Neuronal stem cell (in vitro differentiated cells): ENCODE data around the gene C2orf92.
"Not testable (repeated sequence)": the region's sequence is repeated elsewhere in the genome, so short reads cannot be mapped to it uniquely, and the experiment has no call there.

ENCODE experiments used
- DNase-seq: peaks from one replicate; pipeline ENCODE4 v3.0.0-alpha.2; 2013; ENCODE audit warnings: low spot score
- H2AFZ ChIP-seq: one replicate; pipeline ENCODE4 v1.6.1; 2013; ENCODE audit warnings: mild to moderate bottlenecking, low read length, inconsistent platforms
- H2AK5ac ChIP-seq: 2 replicates; pipeline ENCODE4 v1.6.1; 2013; ENCODE audit warnings: low read depth, mild to moderate bottlenecking, inconsistent platforms, low read length, moderate library complexity, mixed read lengths
- H2BK120ac ChIP-seq: 2 replicates; pipeline ENCODE4 v1.6.1; 2013; ENCODE audit warnings: low read depth, mild to moderate bottlenecking, inconsistent platforms, low read length, moderate library complexity, mixed read lengths
- H2BK12ac ChIP-seq: one replicate; pipeline ENCODE4 v1.6.1; 2013; ENCODE audit warnings: low read length, inconsistent platforms
- H2BK15ac ChIP-seq: 2 replicates; pipeline ENCODE4 v1.6.1; 2013; ENCODE audit warnings: mild to moderate bottlenecking, low read length, inconsistent platforms, mixed read lengths
- H2BK5ac ChIP-seq: one replicate; pipeline ENCODE4 v1.6.1; 2013; ENCODE audit warnings: inconsistent platforms, mild to moderate bottlenecking, low read length, moderate library complexity
- H3K14ac ChIP-seq: one replicate; pipeline ENCODE4 v1.6.1; 2013; ENCODE audit warnings: low read length, inconsistent platforms
- H3K18ac ChIP-seq: 2 replicates; pipeline ENCODE4 v1.6.1; 2013; ENCODE audit warnings: low read length, inconsistent platforms
- H3K23ac ChIP-seq: 2 replicates; pipeline ENCODE4 v1.6.1; 2013; ENCODE audit warnings: low read depth, mild to moderate bottlenecking, mixed read lengths, low read length, inconsistent platforms; ENCODE audit not compliant: poor library complexity
- H3K27ac ChIP-seq: replicated peaks from 3 replicates; pipeline ENCODE4 v1.5.1; 2013; ENCODE audit warnings: low read length, inconsistent platforms
- H3K27me3 ChIP-seq, 3 experiments: 2 replicates each; pipeline ENCODE4 v1.6.1; 2013; ENCODE audit warnings: low read length in 3 of 3, mild to moderate bottlenecking in 2 of 3, inconsistent platforms in 1 of 3, low read depth in 1 of 3, mixed read lengths in 1 of 3, moderate library complexity in 1 of 3; ENCODE audit not compliant: control insufficient read depth in 3 of 3, insufficient read depth in 3 of 3
- H3K36me3 ChIP-seq, 2 donors: replicated peaks in 1 of 2; 2 replicates each; pipeline ENCODE4 v1.6.1; 2013; ENCODE audit warnings: low read length in 2 of 2; ENCODE audit not compliant: control insufficient read depth in 2 of 2, insufficient read depth in 2 of 2
- H3K4ac ChIP-seq: 2 replicates; pipeline ENCODE4 v1.6.1; 2013; ENCODE audit warnings: inconsistent platforms, mild to moderate bottlenecking, low read length, moderate library complexity
- H3K4me1 ChIP-seq, 2 donors: 1 replicate in 1 of 2; 2 replicates in 1 of 2; pipeline ENCODE4 v1.6.1; 2013; ENCODE audit warnings: low read length in 2 of 2, low read depth in 1 of 2; ENCODE audit not compliant: control insufficient read depth in 2 of 2, insufficient read depth in 1 of 2
- H3K4me2 ChIP-seq: one replicate; pipeline ENCODE4 v1.6.1; 2013; ENCODE audit warnings: mild to moderate bottlenecking, low read length, inconsistent platforms; ENCODE audit not compliant: insufficient read depth, poor library complexity, severe bottlenecking
- H3K4me3 ChIP-seq, 2 donors: 2 replicates each; pipeline ENCODE4 v1.5.1; 2013; ENCODE audit warnings: low read length in 2 of 2, mild to moderate bottlenecking in 2 of 2, inconsistent platforms in 1 of 2, moderate library complexity in 1 of 2
- H3K79me1 ChIP-seq: one replicate; pipeline ENCODE4 v1.6.1; 2013; ENCODE audit warnings: low read depth, mild to moderate bottlenecking, inconsistent platforms, low read length, moderate library complexity
- H3K9ac ChIP-seq: one replicate; pipeline ENCODE4 v1.6.1; 2013; ENCODE audit warnings: mild to moderate bottlenecking, low read depth, low read length, inconsistent platforms; ENCODE audit not compliant: poor library complexity
- H3K9me3 ChIP-seq, 2 donors: replicated peaks in 1 of 2; 2 replicates each; pipeline versions ENCODE3 to v1.6.1; 2013; ENCODE audit warnings: low read length in 2 of 2, mild to moderate bottlenecking in 2 of 2, inconsistent platforms in 1 of 2, low read depth in 1 of 2, mixed read lengths in 1 of 2, moderate library complexity in 1 of 2; ENCODE audit not compliant: control insufficient read depth in 2 of 2, insufficient read depth in 1 of 2
- H4K8ac ChIP-seq: one replicate; pipeline ENCODE4 v1.6.1; 2013; ENCODE audit warnings: low read depth, mild to moderate bottlenecking, inconsistent platforms, low read length, moderate library complexity
- H4K91ac ChIP-seq: one replicate; pipeline ENCODE4 v1.6.1; 2013; ENCODE audit warnings: low read length, low read depth, mild to moderate bottlenecking, inconsistent platforms; ENCODE audit not compliant: poor library complexity
- WGBS, 2 donors: extraction: QIAGEN DNeasy Blood & Tissue Kit; methylation state at CpG; one replicate each; pipeline ENCODE4 v1.1.7; 2013; ENCODE audit warnings: missing lambda C conversion rate in 2 of 2, mixed read lengths in 1 of 2; ENCODE audit not compliant: insufficient read length in 2 of 2, insufficient replicate concordance in 1 of 2; ENCODE audit errors: extremely low coverage in 2 of 2; 5-methylcytosine and 5-hydroxymethylcytosine counted together

The C2orf92 gene

DNA sequence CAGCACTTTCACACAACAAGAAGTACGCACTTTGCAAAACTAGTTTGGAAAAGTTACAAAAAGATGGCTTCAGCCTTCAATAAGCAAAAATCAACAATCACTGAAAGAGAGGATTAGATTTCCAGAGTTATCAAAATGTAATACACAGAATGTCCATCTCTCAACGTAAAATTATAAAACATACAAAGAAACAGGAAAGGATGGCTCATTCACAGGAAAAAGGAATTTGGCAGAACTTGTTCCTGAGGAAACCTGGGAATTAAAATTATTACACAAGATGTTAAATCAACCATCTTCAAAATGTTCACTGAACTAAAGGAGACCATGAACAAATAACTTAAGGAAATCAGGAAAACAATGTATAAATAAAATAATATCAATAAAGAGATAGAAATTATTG lies 8.0 kb downstream of the C2orf92 start:
- Histone ChIP-seq H2AFZ (no peak overlapping the region), H3K9me3 (no peaks in the 10 kb centered on the region), H4K91ac (no peak overlapping the region), H2BK15ac (no peak overlapping the region), H3K27me3 (no peaks in the 10 kb centered on the region), H2BK120ac (no peak overlapping the region), H2BK12ac (no peak overlapping the region), H2BK5ac (no peak overlapping the region), H3K4ac (no peak overlapping the region), H3K23ac (no peak overlapping the region), H3K18ac (no peak overlapping the region), H3K4me1 (no peaks in the 10 kb centered on the region), H2AK5ac (no peak overlapping the region), H3K36me3 (no peaks in the 10 kb centered on the region), H3K27ac (no peak overlapping the region), H3K14ac (no peak overlapping the region), H3K79me1 (no peaks in the 10 kb centered on the region), H3K4me2 (no peak overlapping the region), H3K9ac (no peak overlapping the region), H3K4me3 (no peak overlapping the region), H4K8ac (no peak overlapping the region)
- no CpG with 5 or more reads among the region's 2 CpGs for WGBS, 2 donors
- no peak for DNase-seq

DNA sequence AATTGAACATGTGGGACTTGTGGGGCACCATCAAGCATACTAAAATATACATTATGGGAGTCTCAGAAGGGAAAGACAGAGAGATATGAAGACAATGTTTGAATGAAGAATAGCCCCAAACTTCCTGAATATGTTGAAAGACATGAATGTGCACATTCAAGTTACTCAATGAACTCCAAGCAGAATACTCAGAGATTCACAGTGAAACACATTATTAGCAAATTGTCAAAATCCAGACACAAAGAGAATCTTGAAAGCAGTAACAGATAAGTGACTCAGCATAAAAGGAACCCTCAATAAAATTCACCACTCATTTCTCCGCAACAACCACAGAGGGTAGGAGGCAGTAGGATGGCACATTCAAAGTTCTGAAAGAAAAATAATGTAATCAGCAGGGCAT lies 8.8 kb downstream of the C2orf92 start:
- Histone ChIP-seq H4K91ac (no peak overlapping the region), H3K79me1 (no peaks in the 10 kb centered on the region), H2AK5ac (no peak overlapping the region), H3K4me1 (no peaks in the 10 kb centered on the region), H2BK120ac (no peak overlapping the region), H3K4me2 (no peak overlapping the region), H2BK5ac (no peak overlapping the region), H3K4ac (no peak overlapping the region), H2BK15ac (no peak overlapping the region), H3K9ac (no peak overlapping the region), H2AFZ (no peak overlapping the region), H3K18ac (no peak overlapping the region), H2BK12ac (no peak overlapping the region), H3K9me3 (no peaks in the 10 kb centered on the region), H4K8ac (no peak overlapping the region), H3K4me3 (no peak overlapping the region), H3K23ac (no peak overlapping the region), H3K27me3 (no peaks in the 10 kb centered on the region), H3K14ac (no peak overlapping the region), H3K36me3 (no peaks in the 10 kb centered on the region), H3K27ac (no peak overlapping the region)
- WGBS, 2 donors = no CpG with 5 or more reads among the region's 1 CpG
- no peak for DNase-seq

DNA sequence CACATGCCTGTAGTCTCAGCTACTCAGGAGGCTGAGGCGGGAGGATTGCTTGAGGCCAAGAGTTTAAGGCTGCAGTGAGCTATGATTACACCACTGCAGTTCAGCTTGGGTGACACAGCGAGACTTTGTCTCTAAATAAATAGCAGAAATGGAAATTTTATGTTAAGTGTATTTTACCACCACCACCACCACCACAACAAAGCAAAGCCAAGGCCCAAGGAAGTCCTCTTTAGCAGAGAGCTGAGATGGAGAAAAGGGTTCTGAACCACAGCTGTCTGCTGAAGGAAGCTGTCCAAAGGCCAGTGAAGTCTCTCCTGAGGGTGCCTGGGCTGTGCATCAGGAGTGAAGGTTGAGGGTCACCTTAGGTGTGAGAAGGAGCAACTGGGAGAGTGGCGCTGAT lies 17.7 kb downstream of the C2orf92 start:
- not testable (repeated sequence) for H3K9me3 ChIP-seq, H3K14ac ChIP-seq, H3K23ac ChIP-seq, DNase-seq, H2AK5ac ChIP-seq, H3K36me3 ChIP-seq, H4K8ac ChIP-seq, H2BK15ac ChIP-seq, H3K4me3 ChIP-seq, H3K4me2 ChIP-seq, H3K9ac ChIP-seq, H4K91ac ChIP-seq, H2AFZ ChIP-seq, H3K79me1 ChIP-seq, H3K18ac ChIP-seq, H2BK120ac ChIP-seq, H3K4ac ChIP-seq, H3K27ac ChIP-seq, H2BK5ac ChIP-seq, H2BK12ac ChIP-seq, H3K4me1 ChIP-seq, H3K27me3 ChIP-seq
- WGBS, 2 donors = no CpG with 5 or more reads among the region's 3 CpGs

DNA sequence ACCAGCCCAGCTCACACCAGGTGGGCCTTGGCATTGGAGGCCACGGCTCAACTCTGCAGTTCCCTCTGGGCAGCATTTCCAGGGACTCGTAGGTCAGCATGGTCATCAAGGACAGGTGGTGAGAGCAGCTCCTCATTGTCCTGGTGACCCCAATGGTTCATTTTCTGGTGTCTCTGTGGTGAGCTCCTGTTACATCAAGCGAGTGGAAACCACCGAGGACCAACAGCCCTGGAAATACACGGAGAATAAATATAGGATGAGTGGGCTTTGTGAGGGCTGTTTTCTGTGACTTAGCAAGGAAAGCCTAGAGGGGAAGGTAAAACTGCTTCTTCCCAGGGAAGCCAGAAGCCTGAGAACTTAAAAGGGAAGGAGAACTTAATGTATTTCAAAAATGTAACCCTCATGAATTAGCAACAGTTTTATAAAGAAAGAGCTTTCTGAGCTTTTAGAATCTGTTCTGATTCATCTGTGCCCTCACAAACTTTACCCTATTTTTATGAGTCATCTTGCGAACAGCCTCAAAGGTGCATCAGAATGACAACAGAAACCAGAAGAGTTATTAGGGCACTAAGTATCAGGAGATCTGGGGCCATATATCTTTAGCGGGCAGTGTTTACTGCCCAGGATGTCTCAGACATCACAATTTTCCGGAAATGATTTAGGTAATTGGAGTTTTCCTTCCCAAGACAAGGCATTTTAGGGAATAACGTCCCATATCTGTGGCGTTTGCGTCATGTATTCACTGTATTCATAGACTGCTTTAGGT lies 18.7 kb downstream of the C2orf92 start:
- Histone ChIP-seq H3K27ac (no peak overlapping the region), H3K9me3 (peaks cover 0 to 2% of the 10 kb centered on the region in 2 donors), H4K8ac (no peak overlapping the region), H3K27me3 (no peaks in the 10 kb centered on the region), H3K4me2 (no peak overlapping the region), H4K91ac (no peak overlapping the region), H2BK15ac (no peak overlapping the region), H3K14ac (no peak overlapping the region), H3K36me3 (no peaks in the 10 kb centered on the region), H3K18ac (no peak overlapping the region), H3K79me1 (no peaks in the 10 kb centered on the region), H3K4me3 (no peak overlapping the region), H2AFZ (no peak overlapping the region), H3K4ac (no peak overlapping the region), H2BK5ac (no peak overlapping the region), H2BK120ac (no peak overlapping the region), H3K23ac (no peak overlapping the region), H3K9ac (no peak overlapping the region), H2BK12ac (no peak overlapping the region), H3K4me1 (peaks cover 0 to 2% of the 10 kb centered on the region in 2 donors), H2AK5ac (no peak overlapping the region)
- no CpG with 5 or more reads among the region's 11 CpGs for WGBS, 2 donors
- no peak for DNase-seq
